RKO (cell line): Measurements from ENCODE around the gene RPS6KL1.

Source experiments
- DNase-seq: peaks from one replicate; pipeline ENCODE4 v3.0.0-alpha.2; 2016; ENCODE audit warnings: low spot score

Gene RPS6KL1

DNA sequence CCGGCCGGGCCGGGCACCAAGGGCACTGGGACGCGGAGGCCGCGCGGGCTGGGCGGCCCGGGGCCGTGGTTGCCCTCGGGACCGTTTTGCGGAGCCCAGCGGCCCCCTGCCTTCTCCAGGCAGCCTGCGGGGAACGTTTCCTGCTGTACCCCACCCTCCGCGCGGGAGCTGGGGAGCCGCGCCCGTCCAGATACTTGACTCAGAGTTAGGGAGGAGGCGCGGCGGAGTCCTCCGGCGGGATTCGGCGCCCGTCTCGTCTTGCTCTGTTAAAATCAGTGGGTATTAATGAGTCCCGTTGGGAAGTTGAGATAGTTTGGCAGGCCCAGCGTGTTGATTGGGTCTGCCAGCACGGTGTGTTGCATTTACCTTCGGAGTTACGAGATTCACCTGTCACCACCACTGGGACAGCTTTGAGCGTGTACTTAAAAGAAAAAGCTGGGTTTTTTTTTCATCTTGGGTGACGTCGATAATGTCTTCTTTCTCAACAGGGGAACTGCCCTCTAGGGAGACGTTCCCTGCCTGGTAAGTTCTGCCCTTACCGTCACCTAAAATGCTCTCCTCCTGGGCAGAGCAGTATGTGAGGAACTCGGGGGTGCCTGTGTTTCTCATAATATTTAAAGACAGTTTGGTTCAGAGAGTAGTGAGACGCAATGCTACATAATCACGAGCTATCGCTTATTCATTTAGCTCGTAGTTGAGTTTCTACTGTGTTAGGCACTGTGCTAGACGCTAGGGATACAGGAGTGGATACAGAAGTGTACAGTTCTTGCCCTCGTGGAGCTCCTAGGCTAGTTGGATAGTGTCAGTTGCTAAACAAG is 40.7 kb downstream of the RPS6KL1 start:
- DNase-seq: peak; percentile 72

DNA sequence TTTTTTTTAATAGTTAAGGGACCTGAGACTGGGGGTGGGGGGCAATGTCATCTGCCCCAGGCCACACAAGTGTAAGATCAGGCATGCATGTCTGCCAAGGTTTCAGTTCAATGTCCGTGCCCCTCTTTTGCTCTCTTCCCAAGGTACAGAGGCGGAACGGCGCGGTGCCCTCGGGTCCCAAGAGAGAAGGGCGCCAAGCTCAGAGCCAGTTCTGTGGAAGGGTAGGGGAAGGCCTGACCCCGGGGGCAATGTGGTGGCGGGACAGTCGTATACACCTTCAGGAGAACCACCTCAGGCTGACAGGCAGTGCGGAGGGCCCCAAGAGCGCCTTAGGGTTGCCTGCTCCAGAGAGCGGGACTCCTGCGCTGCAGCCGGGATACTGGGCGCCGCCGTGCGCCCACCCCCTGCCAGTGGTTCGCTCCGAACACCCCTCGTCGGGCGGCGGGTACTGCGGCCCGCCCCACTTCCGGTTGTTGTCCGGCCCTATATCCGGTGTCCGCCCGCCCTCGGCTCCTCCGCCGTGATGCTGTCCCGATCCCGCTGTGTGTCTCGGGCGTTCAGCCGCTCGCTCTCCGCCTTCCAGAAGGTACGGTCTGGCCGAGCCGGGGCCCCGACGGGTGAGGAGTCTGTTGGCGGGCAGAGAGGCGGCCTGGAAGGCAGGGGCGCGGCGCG is 41.5 kb downstream of the RPS6KL1 start, which contains the start of gene DLST:
Gene DLST, plus strand, starts transcription at position 486 of the 672 bp plus-strand sequence. Its CDS starts 38 bp downstream, at position 524.
- DNase-seq: peak; percentile 91

DNA sequence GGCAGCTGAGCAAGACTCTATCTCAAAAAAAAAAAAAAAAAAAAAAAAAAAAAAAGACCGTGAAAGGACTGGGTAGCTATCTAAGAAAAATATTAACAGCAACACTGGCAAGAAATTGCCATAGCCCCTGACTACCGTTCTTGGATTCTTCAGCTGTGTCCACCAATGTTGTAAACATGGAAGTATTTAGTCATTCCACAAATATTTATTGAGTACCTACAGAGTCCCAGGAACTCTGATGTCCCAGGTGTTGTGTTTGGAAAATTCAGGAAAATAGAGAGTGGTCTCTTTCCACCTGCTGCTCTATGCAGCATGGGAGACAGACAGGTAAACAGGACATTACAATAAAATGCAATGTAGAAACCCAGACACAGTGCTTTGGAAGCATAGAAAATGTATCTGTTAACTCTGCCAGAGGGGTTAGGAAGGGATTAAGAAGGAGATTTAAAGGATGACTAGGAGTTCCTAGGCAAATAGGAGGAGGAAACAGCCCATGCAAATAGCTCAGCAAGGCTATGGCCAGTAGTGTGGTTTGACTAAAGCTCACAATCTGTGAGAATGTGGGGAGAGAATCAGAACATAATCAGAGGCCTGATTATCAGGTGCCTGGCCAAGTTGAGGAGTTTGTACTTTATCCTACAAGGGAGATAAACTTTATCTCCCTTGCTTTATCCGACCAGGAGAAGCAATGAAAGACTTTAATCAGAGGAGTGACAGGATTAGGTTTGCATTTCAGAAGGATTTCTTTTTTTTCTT is 43.5 kb downstream of the RPS6KL1 start:
- DNase-seq: no peak

DNA sequence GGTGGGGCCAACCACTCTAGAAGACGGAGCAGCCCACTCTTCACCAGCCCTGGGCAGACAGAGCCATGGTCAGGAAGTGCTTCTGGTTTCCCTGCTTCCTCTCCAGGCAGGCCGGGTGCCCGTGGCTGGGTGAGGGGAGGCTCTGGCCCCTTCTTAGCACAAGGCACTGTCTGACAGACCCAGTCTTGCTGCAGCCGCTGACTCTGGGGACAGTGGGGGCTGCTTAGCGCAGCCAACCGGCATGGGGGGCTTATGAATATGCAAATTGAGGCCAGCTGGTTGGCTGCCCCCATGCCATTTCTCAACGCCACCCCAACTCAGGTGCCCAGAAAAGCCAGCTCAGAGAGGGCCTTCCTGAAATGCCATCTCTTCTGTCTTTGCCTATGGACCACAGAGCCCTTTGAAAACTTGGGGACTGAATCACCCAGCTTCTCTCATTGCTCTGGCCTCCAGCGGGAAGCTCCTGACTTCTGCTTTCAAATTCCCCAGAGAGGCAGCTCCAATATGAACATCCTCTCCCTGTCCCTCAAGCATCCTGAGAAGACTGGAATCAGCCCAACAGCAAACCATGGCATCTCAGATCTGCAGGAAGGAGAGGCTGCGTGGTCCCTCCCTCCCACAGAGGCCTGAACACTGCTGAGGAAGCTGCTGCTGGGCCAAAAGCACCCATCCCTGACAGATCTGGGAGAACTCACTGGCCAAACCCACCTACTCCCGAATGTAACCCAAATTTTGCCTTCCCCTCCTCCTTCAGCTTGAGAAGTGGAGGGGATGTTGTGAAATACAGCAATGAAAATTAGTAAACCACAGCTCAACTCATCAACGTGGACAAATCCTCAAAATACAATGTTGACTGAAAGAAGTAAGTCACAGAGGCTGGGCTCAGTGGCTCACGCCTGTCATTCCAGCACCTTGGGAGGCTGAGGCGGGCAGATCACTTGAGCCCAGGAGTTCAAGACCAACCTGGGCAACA is 46.8 kb downstream of the RPS6KL1 start, which contains the start of gene PROX2:
Gene PROX2, minus strand, starts transcription at position 205 of the 973 bp plus-strand sequence. CDS start 12,311 bp downstream, outside the sequence.
- no peak for DNase-seq

DNA sequence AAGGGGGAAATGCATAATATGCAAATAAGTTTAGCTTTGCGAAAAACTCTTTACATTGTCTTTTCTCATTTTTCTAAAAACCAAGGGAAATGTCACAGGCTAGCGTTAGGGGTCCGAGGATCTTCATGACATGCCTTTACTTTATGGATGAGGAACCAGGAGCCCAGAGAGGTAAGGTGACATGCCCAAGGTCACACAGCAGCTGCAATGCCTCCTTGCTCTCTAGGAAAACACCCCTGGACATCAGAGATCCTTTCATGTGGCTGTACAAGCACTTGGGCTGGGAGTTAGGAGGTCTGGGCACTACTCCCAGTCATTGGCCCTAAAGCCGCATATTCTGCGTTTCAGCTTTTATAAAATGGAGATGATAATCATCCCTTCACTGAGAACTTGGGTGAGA is 47.9 kb downstream of the RPS6KL1 start:
- DNase-seq: no peak

DNA sequence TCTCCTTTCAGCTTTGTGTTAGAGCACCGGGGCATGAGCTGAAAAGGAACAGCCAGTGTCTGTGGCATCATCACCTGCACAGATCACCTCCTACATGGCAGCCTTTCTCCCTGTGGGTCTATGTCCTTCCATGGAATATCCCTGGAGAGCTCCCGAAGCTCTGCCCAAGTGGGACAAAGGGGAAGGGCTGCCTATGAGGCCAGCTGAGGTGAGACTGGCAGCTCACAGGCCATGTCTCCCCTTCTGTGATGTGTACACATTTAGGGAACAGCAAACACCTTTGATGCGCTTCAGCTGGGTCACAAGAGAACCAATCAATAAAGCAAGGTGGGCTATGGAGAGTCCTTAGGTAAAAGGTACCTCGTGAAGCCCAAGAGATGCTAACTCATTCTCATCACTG is 51.2 kb downstream of the RPS6KL1 start:
- no peak for DNase-seq

DNA sequence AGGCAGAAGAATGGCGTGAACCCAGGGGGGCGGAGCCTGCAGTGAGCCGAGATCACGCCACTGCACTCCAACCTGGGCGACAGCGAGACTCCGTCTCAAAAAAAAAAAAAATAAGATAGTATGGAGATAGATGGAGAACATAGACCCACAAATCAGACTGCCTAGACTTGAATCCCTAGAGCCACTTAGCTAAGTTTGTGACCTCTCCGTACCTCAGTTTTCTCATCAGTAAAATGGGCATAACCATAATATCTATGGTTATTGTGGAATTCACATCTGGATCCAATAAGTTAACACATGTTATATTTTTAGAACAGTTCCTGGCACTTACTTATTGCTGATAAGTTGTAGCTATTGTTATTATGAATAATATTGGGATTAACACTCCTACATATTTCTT is 54.3 kb downstream of the RPS6KL1 start:
- DNase-seq: no peak

DNA sequence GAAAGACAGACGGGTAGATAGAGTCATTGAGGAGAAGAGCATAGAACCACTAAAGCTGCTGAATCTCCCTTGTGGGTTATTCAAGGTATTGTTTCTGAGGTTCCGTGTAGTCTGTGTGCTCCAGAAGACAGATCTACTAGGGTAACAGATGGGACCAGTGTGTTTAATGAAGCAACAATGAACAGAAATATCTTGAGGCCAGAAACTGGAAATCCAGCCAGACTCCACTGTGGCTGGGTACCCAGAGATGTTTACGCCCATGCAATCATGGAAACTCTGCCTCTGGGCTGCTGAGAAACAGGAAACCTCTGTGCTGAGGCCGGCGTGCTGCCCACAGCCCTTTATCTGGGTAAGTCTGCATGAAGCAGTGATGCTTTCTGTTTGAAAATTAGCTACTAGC is 55.4 kb downstream of the RPS6KL1 start:
- DNase-seq: no peak

DNA sequence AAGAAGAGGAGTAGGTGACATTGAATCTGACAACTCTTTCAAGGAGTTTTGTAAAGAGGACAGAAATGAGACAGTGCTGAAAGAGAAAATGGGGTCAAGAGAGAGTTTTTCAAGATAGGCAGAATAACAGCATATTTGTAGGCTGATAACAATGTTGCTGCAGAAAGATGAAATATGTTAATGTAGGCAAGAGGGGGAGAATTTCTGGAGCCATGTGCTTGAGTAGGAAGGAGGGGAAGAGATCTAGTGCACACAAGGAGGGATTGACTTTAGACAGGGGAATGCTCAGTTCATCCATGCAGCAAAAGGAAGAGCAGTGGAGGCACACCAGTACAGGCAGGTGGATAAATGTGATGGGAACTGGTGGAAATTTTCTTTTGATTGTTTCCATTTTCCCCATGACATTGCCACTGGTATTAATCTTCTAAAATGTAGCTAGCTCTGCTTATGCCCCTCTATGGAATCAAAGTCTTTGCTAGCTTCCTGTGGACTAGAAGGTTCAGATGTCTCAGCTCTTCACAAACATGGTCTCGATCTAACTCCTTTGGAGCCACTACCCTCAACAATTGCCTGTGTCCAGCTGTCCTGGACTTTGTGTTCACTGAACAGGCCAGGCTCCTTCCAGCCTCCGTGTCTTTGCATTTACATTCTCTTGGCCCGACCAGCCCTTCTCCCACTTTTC is 56.2 kb downstream of the RPS6KL1 start:
- DNase-seq: no peak

DNA sequence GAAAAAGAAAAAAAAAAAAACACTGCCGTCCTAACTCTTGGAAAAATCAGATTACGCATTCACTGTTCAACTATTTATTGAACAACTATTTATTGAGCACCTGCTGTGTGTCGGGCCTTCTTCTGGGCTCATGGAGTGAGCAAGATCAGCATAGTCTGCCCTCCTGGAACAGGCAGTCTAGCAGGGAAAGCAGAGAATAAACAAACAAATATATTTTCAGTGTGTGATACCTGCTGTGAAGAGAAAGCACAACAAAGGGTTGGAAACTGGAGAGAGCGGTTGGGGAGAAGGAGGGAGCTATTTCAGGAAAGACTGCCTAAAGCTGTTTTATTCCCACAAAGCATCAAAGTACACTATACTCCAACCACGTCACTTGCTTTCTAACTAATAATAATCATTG is 57.9 kb downstream of the RPS6KL1 start:
- no peak for DNase-seq

DNA sequence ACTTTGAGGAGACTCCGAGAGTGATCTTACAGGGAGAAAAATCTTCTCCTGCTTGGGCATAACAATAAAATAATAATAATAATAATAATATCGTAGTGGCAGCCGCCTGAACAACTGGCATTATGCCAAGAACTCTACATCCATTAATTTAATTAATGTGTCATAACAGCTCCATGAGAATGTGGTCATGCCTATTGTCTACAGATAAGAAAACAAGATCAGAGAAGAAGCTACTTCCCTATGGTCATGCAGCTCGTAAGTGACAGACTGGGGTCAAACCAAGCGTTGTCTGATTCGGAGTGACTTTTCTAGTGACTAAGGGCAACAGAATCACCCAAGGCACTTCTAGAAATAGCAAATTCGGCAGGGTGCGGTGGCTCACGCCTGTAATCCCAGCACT is 58.9 kb downstream of the RPS6KL1 start:
- peak; percentile 31 for DNase-seq

DNA sequence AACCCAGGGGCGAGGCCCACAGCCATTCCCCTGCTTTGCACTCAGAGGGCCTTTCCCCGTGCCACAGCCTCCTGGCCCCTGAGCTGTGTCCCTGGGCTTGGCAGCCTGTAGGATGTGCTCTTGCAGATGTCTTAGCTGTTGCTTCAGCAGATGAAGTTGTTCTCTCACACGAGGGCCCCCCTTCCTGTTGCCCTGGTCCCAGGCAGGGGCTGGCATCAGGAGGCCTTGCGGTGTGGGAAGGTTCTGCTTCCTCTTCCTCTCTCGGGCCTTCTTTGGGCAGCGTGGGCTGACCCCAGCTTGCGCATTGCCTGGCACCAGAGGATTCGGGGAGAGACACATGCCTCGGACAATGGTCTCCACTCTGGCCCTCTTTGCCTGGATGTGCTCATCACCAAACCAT is 59.8 kb downstream of the RPS6KL1 start:
- DNase-seq: no peak

DNA sequence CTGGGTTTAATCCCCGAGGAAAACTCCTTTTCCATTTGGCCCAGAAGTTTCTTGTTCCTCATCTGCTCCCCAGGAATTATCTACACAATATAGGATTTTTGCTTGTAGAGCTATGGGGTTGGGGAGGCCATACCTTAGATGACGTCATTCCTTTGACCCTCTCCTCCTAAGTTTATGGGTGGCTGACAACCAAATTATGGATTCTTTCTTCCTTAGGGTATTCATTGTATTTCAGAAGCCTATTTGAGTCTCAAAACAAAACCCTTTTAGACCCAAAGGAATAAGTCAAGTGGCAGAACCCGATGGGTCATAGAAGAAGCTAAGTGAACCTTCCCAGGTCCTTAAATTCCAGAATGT is 61.3 kb downstream of the RPS6KL1 start:
- DNase-seq: no peak

DNA sequence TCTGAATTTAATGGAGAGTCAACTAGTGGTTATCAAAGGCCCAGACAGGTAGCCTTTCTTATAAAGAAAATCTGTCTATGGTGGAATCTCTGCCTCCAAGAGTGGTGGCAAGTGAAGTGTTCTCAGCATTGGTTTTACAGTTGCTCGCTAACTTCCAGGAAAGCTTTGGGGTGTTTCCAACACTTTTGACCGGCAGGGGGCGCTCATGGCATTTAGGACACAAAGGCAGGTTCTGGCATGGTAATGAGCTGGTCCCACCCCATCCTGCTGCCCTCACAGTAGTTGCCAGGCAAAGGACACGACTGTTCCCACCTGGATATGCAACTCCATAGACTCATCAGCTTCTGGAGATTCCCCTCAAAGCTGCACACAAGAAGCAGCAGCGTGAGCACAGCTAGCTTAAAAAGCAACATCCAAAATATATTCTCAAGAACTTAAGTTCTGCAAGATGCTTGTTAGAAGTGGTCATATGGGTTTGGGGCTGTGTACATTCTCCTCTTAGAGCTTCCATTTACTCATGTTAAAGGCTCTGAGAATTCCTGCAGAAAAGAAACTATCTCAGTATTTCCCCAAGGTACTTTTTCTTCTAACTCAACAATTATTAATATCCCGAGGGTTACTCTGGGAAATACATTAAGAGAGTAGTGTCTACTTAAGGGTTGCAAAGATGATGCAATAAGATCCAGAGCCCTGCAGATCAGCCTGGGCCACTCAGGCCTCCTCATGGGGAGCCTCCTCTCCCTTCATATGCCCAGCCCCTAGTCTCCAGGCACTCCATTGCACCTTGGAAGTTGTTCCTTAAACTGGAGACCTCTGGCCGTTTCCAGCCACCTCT is 61.9 kb downstream of the RPS6KL1 start:
- peak; percentile 75 for DNase-seq

DNA sequence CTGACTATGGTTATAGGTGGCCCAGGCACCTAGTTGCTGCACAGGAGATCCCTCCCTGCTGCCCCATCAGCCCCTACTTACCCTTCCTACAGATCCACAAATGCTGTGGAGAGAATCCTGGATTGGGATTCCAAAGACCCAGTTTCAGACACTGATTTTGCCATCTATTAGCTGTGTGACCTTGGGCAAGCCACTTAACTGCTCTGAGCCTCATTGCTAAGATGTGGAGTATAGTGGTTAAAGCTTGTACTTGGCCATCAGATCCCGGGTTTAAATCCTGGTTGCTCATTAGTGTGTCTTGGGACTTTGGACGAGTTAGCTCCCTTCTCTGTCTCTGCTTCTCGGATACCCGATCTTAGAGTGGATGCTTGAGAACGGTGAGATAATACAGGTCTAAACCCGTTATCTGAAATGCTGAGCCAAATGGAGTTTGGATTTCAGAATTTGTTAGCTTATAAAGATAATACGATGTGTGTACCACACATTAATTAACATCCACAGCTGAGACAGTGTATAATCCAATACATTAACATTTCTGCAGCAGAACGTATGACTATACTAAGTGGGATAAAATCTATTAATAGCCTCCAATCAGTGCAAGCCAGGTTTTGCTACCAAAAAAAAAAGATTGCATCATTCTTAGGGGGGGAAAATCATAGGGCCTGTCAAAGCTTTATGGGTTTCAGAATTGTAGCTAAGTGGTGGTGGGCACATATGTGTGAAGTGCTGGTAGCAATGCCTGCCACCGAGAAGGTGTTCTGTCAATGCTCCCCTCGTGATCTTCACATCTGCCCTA is 63.1 kb downstream of the RPS6KL1 start:
- no peak for DNase-seq

DNA sequence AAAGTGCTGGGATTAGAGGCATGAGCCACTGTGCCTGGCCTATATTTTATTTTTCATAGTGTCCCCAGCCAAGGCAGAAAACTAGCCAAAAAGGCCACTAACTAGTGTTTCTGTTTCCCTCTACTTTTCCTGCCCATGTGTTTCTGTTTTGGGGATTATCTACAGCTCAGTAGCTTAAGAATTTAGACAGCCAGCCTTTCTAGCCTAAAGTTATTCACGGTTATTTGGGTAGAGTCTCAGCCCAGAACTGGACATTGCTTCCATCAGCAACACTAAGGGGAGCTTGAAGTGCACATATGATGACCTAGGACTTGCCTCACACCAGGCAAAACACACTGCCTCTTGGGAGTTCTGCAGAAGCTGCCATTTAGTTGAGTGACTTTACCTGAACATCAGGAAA is 65.0 kb downstream of the RPS6KL1 start:
- DNase-seq: no peak

DNA sequence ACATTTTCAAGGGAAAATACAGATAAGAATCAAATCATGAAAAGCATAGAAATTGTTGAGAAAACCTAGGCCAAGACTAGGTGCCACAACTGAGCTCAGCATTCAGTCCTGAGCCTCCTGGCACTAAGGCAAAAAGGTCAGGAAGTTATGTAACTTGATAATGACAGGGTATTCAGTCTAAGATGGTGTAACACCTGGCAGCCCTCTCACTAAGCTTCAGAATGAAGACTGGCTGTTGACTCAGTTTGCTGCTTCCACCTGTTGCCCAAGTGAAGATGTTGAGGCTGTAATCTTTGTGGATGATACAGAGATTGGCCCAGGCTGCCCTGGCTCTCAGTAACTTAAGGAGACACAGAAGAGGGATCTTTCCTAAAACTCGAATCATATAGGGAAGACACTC is 66.7 kb downstream of the RPS6KL1 start:
- no peak for DNase-seq

DNA sequence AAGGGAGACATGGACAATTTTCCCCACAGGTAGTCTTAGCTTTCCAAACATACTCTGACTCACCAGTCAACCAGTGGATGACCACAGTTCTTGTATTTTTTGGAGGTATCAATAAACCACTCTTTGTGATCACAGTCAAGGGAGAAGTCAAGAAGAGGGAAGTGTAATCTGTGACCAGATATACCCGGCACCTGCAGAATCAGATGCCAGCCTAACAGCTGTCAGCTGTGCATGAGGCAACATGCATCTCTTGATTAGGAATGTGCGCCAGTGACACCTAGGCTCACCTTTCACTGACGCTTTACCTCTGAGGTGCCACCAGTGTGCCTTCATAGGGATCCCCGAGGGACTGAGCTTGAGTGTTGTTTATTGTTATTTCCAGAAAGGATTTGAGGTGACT is 67.1 kb downstream of the RPS6KL1 start:
- DNase-seq: no peak

DNA sequence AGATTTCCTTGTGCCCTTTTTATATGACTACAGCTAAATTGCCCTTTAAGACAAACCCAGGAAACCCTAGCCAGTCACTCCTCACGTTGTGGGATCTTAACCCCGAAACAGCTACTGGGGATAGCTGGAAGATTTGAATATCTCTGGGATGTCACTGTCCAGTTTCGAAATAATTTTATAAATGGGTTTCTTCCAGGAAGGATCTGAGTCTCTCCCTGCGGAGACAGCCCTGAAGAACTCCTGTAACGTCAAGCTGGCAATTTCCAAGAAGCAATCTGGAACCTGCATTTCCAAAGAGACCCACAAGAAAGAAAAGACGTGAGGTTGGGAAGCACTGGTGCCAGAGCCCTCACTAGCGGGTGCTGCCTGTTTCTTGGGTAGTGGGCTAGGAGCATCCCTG is 68.0 kb downstream of the RPS6KL1 start:
- no peak for DNase-seq
